ENCODE data around the gene PAX5.

GRCh38 chr9:36832164-36832795, 201.8 kb downstream of the PAX5 start:
- TF ChIP-seq SP1 (IDR thresholded peaks at IDR 0.05) (no peak), FOXK2 (IDR thresholded peaks at IDR 0.05) (no peak), ARNT (IDR thresholded peaks at IDR 0.05) (no peak), FOXM1 (IDR thresholded peaks at IDR 0.05; ENCODE audit: borderline replicate concordance) (no peak)
